Endothelial cell of umbilical vein (primary cell): ENCODE results near the gene GOLIM4. TPM values are rescaled to one million over a fixed set of nuclear protein-coding genes. Genes with fewer than 3 reads are reported as not detected.

ENCODE experiments used
- BruUV-seq: library from RNA; stranded (reverse); fragments of 400-500 nt; replicated peaks from 2 replicates; lab custom pipeline; 2021; lab: Mats Ljungman, UMichigan
- CTCF ChIA-PET: fragments of 300-600, 350-600 bp; sonication (Branson Sonifier 250); formaldehyde crosslinking; loops from one replicate; lab custom pipeline; 2021; ENCODE audit warnings: antibody characterized with exemption, inconsistent platforms; lab: Charles Lee
- POLR2A ChIA-PET: fragments of 300-600, 350-600 bp; sonication (Branson Sonifier 250); formaldehyde crosslinking; loops from one replicate; lab custom pipeline; 2021; ENCODE audit warnings: antibody characterized with exemption, inconsistent platforms; lab: Charles Lee
- DNase-seq: peaks from one replicate; pipeline ENCODE4 v3.0.0-alpha.2; 2011; ENCODE audit warnings: low read depth, low spot score
- FAIRE-seq: peaks from 2 replicates; lab custom pipeline; 2011; peaks lifted over from hg19 to GRCh38; lab: Jason Lieb, UNC
- H2AFZ ChIP-seq: 2 replicates; pipeline ENCODE4 v1.6.0; 2012; ENCODE audit warnings: low read depth, low read length, control low read depth, inconsistent platforms
- H3K27ac ChIP-seq: 2 replicates; pipeline ENCODE4 v1.5.1; 2011; ENCODE audit warnings: low read depth, mild to moderate bottlenecking, control low read depth, low read length, moderate library complexity; ENCODE audit not compliant: insufficient read depth
- H3K27me3 ChIP-seq, 2 experiments: 2 replicates each; pipeline versions ENCODE4 v1.6.0 to v1.6.1; 2011; ENCODE audit warnings: low read length in 2 of 2, mixed read lengths in 1 of 2; ENCODE audit not compliant: control insufficient read depth in 2 of 2, insufficient read depth in 2 of 2
- H3K36me3 ChIP-seq, 2 experiments: 2 replicates in 1 of 2; 3 replicates in 1 of 2; pipeline ENCODE4 v1.5.1; 2011; ENCODE audit warnings: low read length in 2 of 2, mild to moderate bottlenecking in 1 of 2, moderate library complexity in 1 of 2; ENCODE audit not compliant: control insufficient read depth in 2 of 2, insufficient read depth in 2 of 2; ENCODE audit errors: extremely low read depth in 1 of 2
- H3K4me1 ChIP-seq: 3 replicates; pipeline ENCODE4 v1.5.1; 2011; ENCODE audit warnings: mild to moderate bottlenecking, low read length; ENCODE audit not compliant: control insufficient read depth, insufficient read depth; ENCODE audit errors: extremely low read depth
- H3K4me2 ChIP-seq: 2 replicates; pipeline ENCODE4 v1.6.1; 2011; ENCODE audit warnings: low read length, control low read depth, mixed read lengths; ENCODE audit not compliant: insufficient read depth
- H3K4me3 ChIP-seq, 3 experiments: fragments of 200-600 bp in 1 of 3; sonication (generic), shearing (Covaris generic) in 1 of 3; replicated peaks in 1 of 3; 2 replicates each; pipeline ENCODE4 v1.5.1; 2011 to 2016; ENCODE audit warnings: control low read depth in 3 of 3, low read length in 3 of 3, mild to moderate bottlenecking in 2 of 3, inconsistent platforms in 1 of 3, low read depth in 1 of 3, moderate library complexity in 1 of 3; ENCODE audit not compliant: insufficient read depth in 1 of 3
- H3K79me2 ChIP-seq: 2 replicates; pipeline ENCODE4 v1.6.0; 2012; ENCODE audit warnings: low read length, inconsistent platforms; ENCODE audit not compliant: control insufficient read depth, insufficient read depth
- H3K9ac ChIP-seq: replicated peaks from 2 replicates; pipeline ENCODE3; 2011; ENCODE audit warnings: low read length, control low read depth; ENCODE audit not compliant: insufficient read depth; ENCODE audit errors: extremely low read depth
- H3K9me1 ChIP-seq: replicated peaks from 3 replicates; pipeline ENCODE4 v1.6.0; 2011; ENCODE audit warnings: mild to moderate bottlenecking, low read length; ENCODE audit not compliant: control insufficient read depth, insufficient read depth; ENCODE audit errors: extremely low read depth
- H3K9me3 ChIP-seq: replicated peaks from 2 replicates; pipeline ENCODE4 v1.5.1; 2012; ENCODE audit warnings: low read length, inconsistent platforms; ENCODE audit not compliant: control insufficient read depth, insufficient read depth
- H4K20me1 ChIP-seq: replicated peaks from 2 replicates; pipeline ENCODE3; 2011; ENCODE audit warnings: mild to moderate bottlenecking, low read length; ENCODE audit not compliant: control insufficient read depth, insufficient read depth; ENCODE audit errors: extremely low read depth
- CTCF ChIP-seq, 2 donors: IDR thresholded peaks; 1 replicate in 1 of 2; 2 replicates in 1 of 2; pipeline ENCODE4 v1.5.1; 2011; ENCODE audit warnings: low read length in 2 of 2, mild to moderate bottlenecking in 2 of 2, moderate library complexity in 2 of 2, control low read depth in 1 of 2, inconsistent platforms in 1 of 2, low read depth in 1 of 2; ENCODE audit not compliant: insufficient read depth in 1 of 2; ENCODE audit errors: extremely low read depth in 1 of 2
- EZH2 ChIP-seq: IDR thresholded peaks from 2 replicates; pipeline ENCODE4 v1.6.1; 2012; ENCODE audit warnings: borderline replicate concordance, low read depth, mild to moderate bottlenecking, moderate library complexity, low read length, inconsistent platforms; ENCODE audit not compliant: severe bottlenecking
- FOS ChIP-seq: IDR thresholded peaks from 2 replicates; pipeline ENCODE4 v1.6.1; 2011; ENCODE audit warnings: mild to moderate bottlenecking, low read length, moderate library complexity, borderline replicate concordance; ENCODE audit not compliant: insufficient read depth
- GATA2 ChIP-seq: IDR thresholded peaks from 2 replicates; pipeline ENCODE4 v1.7.0; 2011; ENCODE audit warnings: low read depth, mild to moderate bottlenecking, moderate library complexity, mixed read lengths, low read length; ENCODE audit not compliant: insufficient read length, insufficient read depth
- JUN ChIP-seq: IDR thresholded peaks from 2 replicates; pipeline ENCODE4 v1.6.1; 2011; ENCODE audit warnings: borderline replicate concordance, low read depth; ENCODE audit not compliant: insufficient read length, insufficient read depth
- MAX ChIP-seq: IDR thresholded peaks from 2 replicates; pipeline ENCODE4 v1.6.1; 2011; ENCODE audit not compliant: insufficient read depth, insufficient read length
- MYC ChIP-seq: IDR thresholded peaks from one replicate; pipeline ENCODE4 v1.6.1; 2011; ENCODE audit warnings: mild to moderate bottlenecking, low read depth, low read length
- POLR2A ChIP-seq: IDR thresholded peaks from 2 replicates; pipeline ENCODE4 v1.6.1; 2012; ENCODE audit warnings: low read depth, mild to moderate bottlenecking, control low read depth, low read length
- POLR2AphosphoS5 ChIP-seq: IDR thresholded peaks from 2 replicates; pipeline ENCODE4 v1.6.1; 2012; ENCODE audit warnings: low read depth, mild to moderate bottlenecking, control low read depth, low read length, moderate library complexity; ENCODE audit not compliant: insufficient read depth
- dilution Hi-C: fragments of 300-500 bp; cut with MboI; formaldehyde crosslinking; loops from one replicate; pipeline ENCODE4 v1.15.0; 2019; ENCODE audit warnings: low sequenced_read_pairs; ENCODE audit not compliant: extremely low pct_ligation_motif_present
- intact Hi-C: fragments of 100-400 bp; cut with micrococcal nuclease; formaldehyde crosslinking; loops from one replicate; pipeline ENCODE4 v1.10.0; 2022
- polyA plus RNA-seq, 4 experiments: library from polyadenylated mRNA; depleted of rRNA in 3 of 4; stranded (reverse) in 3 of 4; unstranded in 1 of 4; fragments of >200 nt; gene quantifications; 2 replicates each; pipeline versions ENCODE4 v1.2.1 to v1.2.3, GENCODE V29; 2011 to 2012; ENCODE audit warnings: missing spikeins in 1 of 4
- total RNA-seq: library from RNA; stranded (reverse); gene quantifications from 2 replicates; pipeline ENCODE4 v1.2.3, GENCODE V29; 2021

GOLIM4 gene
- total and polyA plus RNA-seq, 2 donors (not counting 3 experiments of a cell fraction or from before 2014, with no cell fraction given), result 11.7 to 40.8 TPM

GRCh38 chr3:167983583-167983982 lies 112.1 kb downstream of the GOLIM4 start:
- H3K27ac ChIP-seq, result no peak overlapping the region
- no peaks in the 10 kb centered on the region for H4K20me1 ChIP-seq
- H2AFZ ChIP-seq, result no peak overlapping the region
- FAIRE-seq (no peak), DNase-seq (no peak)
- TF ChIP-seq POLR2A (no peak), CTCF (IDR thresholded peaks at IDR 0.05; ENCODE audit: extremely low read depth in 1 of 2, insufficient read depth in 1 of 2, low read depth in 1 of 2, low read length in 2 of 2) (no peak), MAX (no peak), JUN (no peak), FOS (no peak), MYC (no peak)
- H3K4me2 ChIP-seq, result no peak overlapping the region
- peaks cover 0 to 6% of the 10 kb centered on the region in 2 experiments for H3K27me3 ChIP-seq
- H3K9me3 ChIP-seq, result no peaks in the 10 kb centered on the region
- no peak overlapping the region for H3K9ac ChIP-seq
- H3K4me3 ChIP-seq, result no peak overlapping the region
- no TSS peak for BruUV-seq
- H3K79me2 ChIP-seq, result no peaks in the 10 kb centered on the region
- dilution Hi-C loops, result no loop called here
- no peaks in the 10 kb centered on the region for H3K4me1 ChIP-seq
- CTCF ChIA-PET, result no interaction called here
- no peaks in the 10 kb centered on the region for H3K36me3 ChIP-seq
- intact Hi-C loops, result no loop called here
- POLR2A ChIA-PET, result no interaction called here
- no peaks in the 10 kb centered on the region for H3K9me1 ChIP-seq

- no peak for FAIRE-seq
- dilution Hi-C loops (no loop called here), intact Hi-C loops (no loop called here)
- Histone ChIP-seq H3K4me2 (no peak overlapping the region), H2AFZ (no peak overlapping the region), H3K4me1 (no peaks in the 10 kb centered on the region), H3K9me1 (no peaks in the 10 kb centered on the region), H3K36me3 (no peaks in the 10 kb centered on the region), H3K27me3 (peaks cover 0 to 6% of the 10 kb centered on the region in 2 experiments), H4K20me1 (no peaks in the 10 kb centered on the region), H3K4me3 (no peak overlapping the region), H3K9me3 (no peaks in the 10 kb centered on the region), H3K27ac (no peak overlapping the region), H3K9ac (no peak overlapping the region), H3K79me2 (no peaks in the 10 kb centered on the region)
- BruUV-seq, result no TSS peak
- no peak for DNase-seq
- POLR2A ChIA-PET, result no interaction called here
- TF ChIP-seq MYC (no peak), JUN (no peak), GATA2 (no peak), MAX (no peak), FOS (no peak), POLR2A (no peak), CTCF (IDR thresholded peaks at IDR 0.05; ENCODE audit: extremely low read depth in 1 of 2, insufficient read depth in 1 of 2, low read depth in 1 of 2, low read length in 2 of 2) (no peak), EZH2 (no peak), POLR2AphosphoS5 (no peak)
- CTCF ChIA-PET, result no interaction called here
These were observed 117.2 kb downstream of the GOLIM4 start for GRCh38 chr3:167978486-167978885.
